ENCODE results near the gene KLHL22.
"Not testable (repeated sequence)": the region's sequence is repeated elsewhere in the genome, so short reads cannot be mapped to it uniquely, and the experiment has no call there.

Gene KLHL22

DNA sequence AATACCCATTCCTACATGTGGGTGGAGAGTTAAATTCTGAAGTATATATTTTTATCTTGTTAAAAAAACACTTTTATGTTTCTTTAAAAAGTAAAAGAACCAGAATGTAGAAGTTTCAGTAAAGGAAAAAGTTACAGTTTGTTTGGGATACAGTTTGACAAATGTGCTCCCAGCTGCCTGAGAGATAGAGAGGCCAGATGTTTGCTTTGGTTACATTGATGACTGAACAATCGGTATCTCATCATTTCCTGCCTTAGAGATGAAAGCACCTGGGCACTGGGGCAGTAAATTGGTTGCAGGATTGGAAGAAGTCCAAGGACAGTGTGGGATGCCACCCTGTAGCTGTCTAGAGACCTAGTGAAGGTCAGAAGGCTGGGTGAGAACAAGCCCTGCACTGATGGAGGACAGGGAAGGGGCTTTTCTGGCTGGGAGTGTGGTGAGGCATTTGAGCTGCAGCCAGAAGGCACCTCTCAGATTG lies 28.4 kb upstream of the KLHL22 start:
- no peak for DNase-seq (ENCODE audit: low read depth)

- DNase-seq (ENCODE audit: low read depth) = peak; percentile 80
Observed at GRCh38 chr22:20523086-20523983, 27.7 kb upstream of the KLHL22 start.

- no peak for DNase-seq (ENCODE audit: low read depth)
Observed at GRCh38 chr22:20522134-20523004, 26.8 kb upstream of the KLHL22 start.

- no peak for DNase-seq (ENCODE audit: low read depth)
Observed at GRCh38 chr22:20520093-20520511, 24.5 kb upstream of the KLHL22 start.

- no peak for DNase-seq (ENCODE audit: low read depth)
Observed at GRCh38 chr22:20519558-20519957, 24.0 kb upstream of the KLHL22 start.

- no peak for DNase-seq (ENCODE audit: low read depth)
Observed at GRCh38 chr22:20517841-20518592, 22.4 kb upstream of the KLHL22 start.

- no peak for DNase-seq (ENCODE audit: low read depth)
Observed at GRCh38 chr22:20517422-20517821, 21.8 kb upstream of the KLHL22 start.

DNA sequence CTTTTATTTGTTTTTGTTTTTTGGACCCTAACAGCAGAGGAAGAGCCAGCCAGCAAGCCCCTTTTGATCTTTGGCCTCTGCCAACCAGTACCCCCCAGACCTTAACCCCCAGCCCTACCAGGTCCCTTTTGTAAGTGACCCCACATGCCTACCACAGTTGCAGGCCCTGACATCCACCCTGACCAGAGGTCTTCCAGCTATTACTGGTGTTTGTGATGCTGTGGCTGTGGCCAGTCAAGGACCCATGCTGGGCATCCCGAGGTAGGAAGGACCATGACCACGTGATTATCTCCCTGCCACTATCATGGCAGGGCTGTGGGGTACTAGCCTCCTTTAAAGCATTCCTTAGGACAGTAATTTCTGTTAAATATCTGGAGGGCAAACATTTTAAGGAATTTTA lies 20.8 kb upstream of the KLHL22 start:
- DNase-seq (ENCODE audit: low read depth) = no peak

- DNase-seq (ENCODE audit: low read depth) = peak; percentile 88
Observed at GRCh38 chr22:20514658-20515406, 19.2 kb upstream of the KLHL22 start.

DNA sequence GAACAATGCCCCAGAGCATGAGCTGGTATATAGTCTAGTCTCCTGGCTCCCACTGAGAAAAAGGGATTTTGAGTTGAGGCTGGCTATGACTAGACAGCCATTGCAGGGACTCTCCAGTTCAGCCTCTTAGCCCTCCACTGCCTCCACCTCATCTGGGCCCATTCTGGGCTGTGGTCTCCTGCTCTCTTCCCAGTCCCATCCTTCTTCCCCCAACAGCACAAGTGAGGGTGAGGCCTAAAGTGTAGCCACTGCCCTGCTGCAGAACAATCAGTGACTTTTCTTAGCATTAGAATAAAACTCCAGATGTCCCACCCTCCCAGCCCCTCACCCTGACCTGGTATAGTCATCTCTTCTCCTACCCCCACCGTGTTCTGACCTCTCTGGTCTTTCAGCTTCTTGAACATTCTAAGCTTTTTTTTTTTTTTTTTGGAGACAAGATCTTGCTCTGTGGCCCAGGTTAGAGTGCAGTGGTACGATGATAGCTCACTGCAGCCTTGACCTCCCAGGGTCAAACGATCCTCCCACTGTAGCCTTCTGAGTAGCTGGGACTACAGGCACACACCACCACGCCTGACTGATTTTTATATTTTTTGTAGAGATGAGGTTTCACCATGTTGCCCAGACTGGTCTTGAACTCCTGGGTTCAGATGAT lies 16.1 kb upstream of the KLHL22 start:
- DNase-seq (ENCODE audit: low read depth) = no peak

DNA sequence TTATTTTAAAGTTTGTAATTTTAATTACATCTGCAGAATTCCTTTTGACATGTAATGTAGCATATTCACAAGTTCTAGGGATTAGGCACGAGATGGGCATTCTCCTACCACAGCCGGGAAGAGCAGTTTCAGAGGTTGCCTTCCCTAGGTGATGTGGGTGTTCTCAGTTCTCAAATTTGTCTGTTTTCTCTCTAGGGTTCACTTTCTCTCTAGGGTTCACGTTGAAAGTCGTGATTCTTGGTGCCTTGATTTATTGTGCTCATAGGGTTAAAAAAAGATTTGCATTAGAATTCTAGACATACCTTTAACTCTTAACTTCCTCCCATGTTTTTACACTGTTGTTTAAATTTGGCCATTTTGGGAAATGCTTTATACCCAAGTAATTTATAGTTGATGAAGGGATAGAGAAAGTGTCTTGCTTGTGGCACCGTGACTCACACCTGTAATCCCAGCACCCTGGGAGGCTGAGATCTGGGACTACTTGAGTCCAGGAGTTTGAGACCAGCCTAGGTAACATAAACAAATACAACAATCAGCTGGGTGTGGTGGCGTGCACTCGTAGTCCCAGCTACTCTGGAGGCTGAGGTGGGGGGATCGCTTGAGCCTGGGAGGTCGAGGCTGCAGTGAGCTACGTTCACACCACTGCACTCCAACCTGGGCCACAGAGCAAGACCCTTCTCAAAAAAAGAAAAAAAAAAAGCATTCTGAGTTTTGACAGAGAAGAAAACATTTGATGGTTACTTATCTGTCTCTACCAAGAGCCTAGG lies 15.4 kb upstream of the KLHL22 start:
- DNase-seq (ENCODE audit: low read depth) = no peak

DNA sequence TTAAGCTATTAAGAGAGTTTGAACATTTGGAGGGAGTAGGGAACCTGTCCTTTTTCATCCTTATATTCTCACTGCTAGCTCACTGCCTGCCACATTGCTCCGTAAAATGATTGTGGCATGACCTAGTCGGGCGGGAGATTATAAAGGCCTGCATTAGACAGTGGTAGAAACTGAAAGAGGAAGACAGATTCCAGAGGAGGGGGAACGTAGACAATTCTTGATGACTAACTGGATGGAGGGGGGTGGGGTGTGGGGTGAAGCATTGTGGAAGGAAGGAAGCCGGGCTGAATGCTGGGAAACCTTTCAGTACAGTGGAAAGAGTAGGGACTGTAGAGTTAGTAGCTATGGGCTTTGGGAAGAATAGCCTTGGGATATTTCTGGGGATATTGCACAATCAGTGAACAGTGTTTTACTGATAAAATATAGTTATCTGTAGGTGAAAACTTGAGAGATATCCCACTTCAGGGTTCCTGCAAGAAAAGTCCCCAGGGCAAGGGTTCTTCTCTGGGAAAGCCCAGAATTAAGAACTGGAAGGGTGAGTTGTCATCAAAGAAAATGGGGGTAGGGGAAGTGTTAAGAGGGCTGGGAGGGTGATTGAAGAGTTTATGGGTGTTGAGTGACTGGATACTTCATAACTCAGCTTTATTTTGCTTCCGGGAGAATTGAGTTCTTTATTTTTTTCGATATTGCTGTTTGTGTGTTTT lies 13.9 kb upstream of the KLHL22 start:
- DNase-seq (ENCODE audit: low read depth) = peak; percentile 80

DNA sequence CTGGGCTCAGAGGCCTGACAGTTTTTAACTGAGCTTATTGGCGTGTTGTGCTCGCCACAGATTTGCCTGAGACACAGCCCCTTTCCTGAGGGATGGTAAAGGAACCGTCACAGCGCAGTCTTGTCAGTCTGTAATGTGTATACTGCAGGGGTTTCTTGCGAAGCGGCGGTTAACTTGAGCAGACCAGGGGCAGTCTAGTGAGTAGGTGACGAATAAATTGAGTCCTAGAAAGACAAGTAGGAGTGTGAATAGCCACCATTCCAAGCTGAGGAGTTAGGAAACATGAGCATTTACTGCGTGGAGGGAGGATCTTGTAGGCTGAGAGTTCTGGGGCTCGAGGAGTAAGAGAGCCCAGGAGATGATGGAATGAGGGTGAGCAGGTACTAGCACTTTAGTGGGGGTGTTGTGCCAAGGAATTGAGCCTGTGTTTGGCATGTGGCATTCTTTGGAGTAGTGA lies 13.2 kb upstream of the KLHL22 start:
- DNase-seq (ENCODE audit: low read depth) = no peak

- DNase-seq (ENCODE audit: low read depth) = not testable (repeated sequence)
Observed at GRCh38 chr22:20508067-20508755, 12.6 kb upstream of the KLHL22 start.

GRCh38 chr22:20507253-20508066 lies 11.9 kb upstream of the KLHL22 start, which contains the start of gene MED15:
Gene MED15, plus strand, starts transcription at chr22:20507610. Its CDS starts 69 bp downstream, at chr22:20507679.
- DNase-seq (ENCODE audit: low read depth) = peak; percentile 80

- no peak for DNase-seq (ENCODE audit: low read depth)
Observed at GRCh38 chr22:20506543-20507252, 11.1 kb upstream of the KLHL22 start.
